GM19351 (cell line): Measurements from ENCODE around the gene ORC6.

Source experiments
- ATAC-seq: cut with Tn5 transposase; IDR thresholded peaks from one replicate; pipeline ENCODE4 v1.9.1; 2021; ENCODE audit warnings: mild to moderate bottlenecking, moderate library complexity; ENCODE audit not compliant: unreplicated experiment

Gene ORC6

DNA sequence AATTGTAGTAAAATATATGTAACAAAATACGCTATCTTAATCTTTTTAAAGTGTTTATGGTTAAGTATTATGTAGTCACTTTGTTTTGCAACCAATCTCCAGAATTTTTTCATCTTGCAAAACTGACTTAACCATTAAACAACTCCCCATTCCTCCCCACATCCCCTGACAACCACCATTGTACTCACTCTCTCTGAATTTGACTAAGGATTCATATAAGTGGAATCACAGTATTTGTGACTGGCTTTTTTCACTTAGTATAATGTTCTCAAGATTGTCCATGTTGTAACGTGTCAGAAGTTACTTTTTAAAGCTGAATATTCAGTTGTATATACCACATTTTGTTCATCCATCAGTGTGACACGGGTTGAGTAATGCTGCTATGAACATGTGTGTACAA, 10.6 kb downstream of the ORC6 start:
- no peak for ATAC-seq

GRCh38 chr16:46701615-46702014, 12.2 kb downstream of the ORC6 start:
- no peak for ATAC-seq

DNA sequence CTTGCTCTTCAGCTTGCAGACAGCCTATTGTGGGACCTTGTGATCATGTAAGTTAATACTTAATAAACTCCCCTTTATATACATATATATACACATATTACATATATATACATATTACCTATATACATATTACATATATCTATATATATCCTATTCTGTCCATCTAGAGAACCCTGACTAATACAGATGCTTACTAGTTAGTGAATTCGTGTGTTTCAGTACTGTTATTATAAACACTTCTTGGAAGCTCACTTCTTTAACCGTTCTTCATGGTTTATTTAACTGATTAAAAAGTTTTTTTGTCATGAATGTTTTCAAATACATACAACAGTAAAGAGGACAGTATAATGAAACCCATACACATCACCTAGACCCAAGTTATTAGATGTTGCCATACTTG, 12.6 kb downstream of the ORC6 start:
- no peak for ATAC-seq

- ATAC-seq = no peak
These were observed 17.2 kb downstream of the ORC6 start for GRCh38 chr16:46706642-46707041.

DNA sequence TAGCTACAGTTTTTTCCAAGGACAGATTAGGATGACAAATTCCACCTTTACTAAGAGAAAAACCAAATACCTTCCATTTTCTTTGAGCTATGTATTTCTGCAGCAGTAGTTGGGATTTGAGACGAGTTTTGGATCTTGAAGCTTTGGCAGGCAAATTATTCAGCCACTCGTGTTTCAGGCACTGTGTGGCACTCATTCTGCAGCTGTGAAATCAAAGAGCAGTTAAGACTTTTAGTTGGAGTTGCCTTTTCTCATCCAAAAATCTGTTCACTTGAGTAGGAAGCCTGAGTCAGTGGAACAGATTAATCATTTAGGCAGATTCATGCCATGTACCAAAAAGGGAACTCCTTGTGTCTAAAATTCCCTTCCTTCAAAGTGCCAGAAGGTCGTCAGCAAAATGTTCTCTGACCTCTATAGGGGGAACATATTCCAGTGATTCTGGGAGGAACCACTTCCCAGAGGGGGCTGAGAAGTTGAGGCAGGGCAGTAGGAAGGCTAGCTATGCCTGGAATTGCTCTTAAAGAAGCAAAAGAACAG, 20.1 kb downstream of the ORC6 start:
- ATAC-seq = no peak

DNA sequence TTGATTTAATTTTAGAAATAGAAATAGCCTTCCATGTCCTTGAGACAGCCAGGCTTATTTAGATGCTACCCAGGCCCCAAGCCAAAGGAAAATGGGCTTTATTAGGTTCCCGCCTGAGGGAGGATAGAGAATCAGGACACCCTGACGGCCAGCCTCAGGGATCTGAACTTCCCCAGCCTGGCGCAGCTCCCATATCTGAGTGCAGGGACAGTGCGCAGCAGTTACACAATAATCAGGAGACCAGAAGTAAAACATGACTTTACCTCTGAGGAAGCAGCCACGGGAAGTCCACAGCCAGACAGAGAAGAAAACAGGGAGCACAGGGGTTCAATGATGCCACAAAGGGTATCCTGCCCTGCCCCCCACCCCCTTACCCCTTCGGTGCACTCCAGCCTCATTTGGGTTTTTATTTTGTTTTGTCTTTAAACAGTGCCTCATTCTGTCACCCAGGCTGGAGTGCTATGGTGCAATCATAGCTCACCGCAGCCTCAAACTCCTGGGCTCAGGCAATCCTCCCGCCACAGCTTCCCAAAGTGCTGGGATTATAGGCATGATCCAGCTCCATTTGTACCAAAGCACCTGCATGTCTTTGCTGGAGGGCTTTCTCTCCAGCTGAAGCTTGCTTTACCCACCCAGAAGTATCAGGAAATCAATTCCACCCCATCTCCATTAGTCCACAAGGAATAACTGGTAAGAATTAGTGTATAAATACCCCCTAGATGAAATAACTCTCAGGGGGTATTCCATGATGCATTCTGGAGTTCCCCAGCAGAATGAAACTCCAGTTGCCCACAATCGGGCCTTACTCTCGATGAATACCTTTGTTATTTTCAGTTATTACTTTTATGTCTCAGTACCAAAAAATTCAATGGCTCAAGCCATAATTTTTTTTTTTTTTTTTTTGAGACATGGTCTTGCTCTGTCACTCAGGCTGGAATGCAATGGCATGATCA, 21.9 kb downstream of the ORC6 start:
- ATAC-seq = no peak

- no peak for ATAC-seq
These were observed 23.5 kb downstream of the ORC6 start for GRCh38 chr16:46712911-46713310.

DNA sequence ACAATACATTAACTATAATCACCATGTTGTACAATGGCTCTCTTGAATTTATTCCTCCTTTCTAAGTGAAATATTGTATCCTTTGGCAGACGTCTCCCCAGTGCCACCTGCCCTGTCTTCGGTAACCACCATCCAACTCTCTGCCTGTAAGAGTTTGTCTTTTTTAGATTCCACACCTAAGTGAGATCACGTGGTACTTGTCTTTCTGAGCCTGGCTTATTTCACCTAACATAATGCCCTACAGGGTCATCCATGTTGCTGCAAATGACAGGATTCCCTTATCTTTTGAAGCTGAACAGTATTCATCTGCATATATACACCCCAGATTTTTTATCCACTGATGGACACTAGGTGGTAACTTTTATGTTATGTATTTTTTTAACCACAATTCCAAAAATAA, 24.2 kb downstream of the ORC6 start:
- no peak for ATAC-seq

GRCh38 chr16:46714797-46715591, 25.5 kb downstream of the ORC6 start:
- ATAC-seq = no peak

GRCh38 chr16:46715769-46716305, 26.4 kb downstream of the ORC6 start:
- ATAC-seq = no peak

DNA sequence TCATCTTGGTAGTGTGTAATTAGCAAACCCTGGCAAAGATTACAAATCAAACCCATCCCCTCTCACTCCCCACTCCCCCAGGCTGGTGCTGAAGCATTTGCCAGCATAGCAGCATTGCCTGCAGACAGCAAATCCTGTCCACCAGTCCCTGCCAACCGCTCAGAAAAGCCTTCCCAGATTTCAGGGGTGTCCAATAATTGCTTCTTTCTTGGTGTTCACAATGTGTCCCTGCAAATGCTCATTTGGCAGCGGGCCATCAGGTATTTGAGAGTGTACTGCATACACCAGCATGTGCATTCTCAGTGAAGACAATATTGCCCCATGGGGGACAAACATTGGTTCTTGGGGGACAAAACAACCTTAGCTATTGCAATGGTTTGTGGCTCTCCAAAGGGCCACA, 28.2 kb downstream of the ORC6 start:
- ATAC-seq = no peak

- ATAC-seq = no peak
These were observed 28.8 kb downstream of the ORC6 start for GRCh38 chr16:46718214-46718613.

DNA sequence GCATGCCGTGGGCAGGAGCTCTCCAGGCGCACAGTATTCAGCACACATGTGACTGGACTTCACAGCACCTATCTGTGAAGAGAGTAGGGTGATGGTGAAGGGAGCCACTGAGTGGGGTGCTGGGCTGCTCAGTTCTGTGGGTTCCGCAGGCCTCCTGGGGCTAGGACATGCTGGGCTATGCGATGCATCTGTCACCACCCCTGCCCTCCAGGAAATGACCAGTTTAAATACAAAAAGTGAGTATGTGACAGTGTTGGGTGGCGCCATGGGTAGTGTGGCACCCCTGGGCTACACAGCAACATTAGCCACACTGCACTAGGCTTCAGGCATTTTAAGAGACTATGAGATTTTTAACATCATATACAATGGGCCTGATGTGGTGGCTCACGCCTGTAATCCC, 30.1 kb downstream of the ORC6 start:
- ATAC-seq = no peak

- ATAC-seq = no peak
These were observed 31.2 kb downstream of the ORC6 start for GRCh38 chr16:46720619-46721018.

- no peak for ATAC-seq
These were observed 32.4 kb downstream of the ORC6 start for GRCh38 chr16:46721885-46722284.

- ATAC-seq = no peak
These were observed 37.7 kb downstream of the ORC6 start for GRCh38 chr16:46727184-46727583.

DNA sequence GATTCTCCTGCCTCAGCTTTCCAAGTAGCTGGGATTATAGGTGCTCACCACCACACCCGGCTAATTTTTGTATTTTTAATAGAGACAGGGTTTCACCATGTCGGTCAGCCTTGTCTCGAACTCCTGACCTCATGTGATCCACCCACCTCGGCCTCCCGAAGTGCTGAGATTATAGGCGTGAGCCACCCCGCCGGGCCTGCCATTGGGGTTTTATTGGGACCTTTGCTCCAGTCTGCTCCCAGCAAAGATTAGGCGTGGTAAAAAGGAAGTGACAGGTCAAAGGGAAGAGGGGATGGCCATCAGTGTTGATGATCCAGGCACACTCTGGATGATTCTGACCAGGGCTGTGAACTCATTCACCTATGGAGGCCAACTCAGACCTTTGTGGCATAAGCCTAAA, 38.2 kb downstream of the ORC6 start:
- ATAC-seq = no peak

DNA sequence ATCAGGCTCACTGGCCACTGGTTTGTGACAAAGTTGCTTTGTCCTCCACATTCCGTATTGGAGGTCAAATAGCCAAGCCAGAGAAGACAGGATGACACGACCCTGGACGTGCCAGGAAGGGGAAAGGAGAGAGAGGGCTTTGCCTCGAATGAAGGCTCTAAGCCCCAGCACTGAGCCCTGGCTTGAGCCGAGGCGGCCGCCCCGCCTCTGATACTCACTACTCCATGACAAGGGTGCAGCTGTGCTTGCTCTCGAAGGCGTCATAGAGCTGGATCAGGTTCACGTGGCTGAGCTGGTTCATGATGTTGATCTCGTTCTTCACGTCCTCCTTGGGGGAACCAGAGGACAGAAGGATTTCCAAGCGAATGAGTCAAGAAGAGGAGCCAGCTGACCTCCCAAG, 39.3 kb downstream of the ORC6 start:
- ATAC-seq = no peak

DNA sequence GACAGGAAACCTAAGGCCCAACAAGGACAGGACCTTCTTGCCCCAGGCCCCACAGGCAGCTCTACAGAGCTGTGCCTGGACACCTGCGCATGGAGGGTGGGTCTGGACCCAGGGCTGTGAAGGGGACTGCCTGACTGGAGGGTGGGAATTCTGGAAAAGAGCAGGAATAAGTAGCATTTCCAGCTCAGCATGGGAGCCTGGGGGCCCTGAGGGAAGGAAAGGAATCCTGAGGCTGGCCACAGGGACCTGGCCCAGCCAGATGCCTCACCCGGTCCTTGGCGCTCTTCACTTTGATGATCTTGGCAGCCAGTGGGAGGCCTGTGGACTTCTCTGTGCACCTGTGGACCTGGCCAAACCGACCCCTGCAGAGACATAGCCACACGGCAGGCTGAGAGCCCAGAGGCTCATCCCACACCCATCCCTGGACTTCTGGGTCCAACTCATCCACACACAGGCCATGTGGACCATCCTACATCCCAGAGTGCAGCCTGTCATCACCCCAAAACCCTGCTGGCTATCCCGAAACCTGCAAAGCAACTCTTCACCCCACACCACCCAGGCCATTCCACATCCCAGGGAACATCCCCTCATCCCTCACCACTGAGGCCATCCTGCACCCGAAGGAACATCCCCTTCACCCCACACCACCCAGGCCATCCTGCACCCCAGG, 40.0 kb downstream of the ORC6 start:
- ATAC-seq = no peak

- ATAC-seq = no peak
These were observed 40.7 kb downstream of the ORC6 start for GRCh38 chr16:46730126-46730525.
